ENCODE results near the gene ZCCHC10.

DNA sequence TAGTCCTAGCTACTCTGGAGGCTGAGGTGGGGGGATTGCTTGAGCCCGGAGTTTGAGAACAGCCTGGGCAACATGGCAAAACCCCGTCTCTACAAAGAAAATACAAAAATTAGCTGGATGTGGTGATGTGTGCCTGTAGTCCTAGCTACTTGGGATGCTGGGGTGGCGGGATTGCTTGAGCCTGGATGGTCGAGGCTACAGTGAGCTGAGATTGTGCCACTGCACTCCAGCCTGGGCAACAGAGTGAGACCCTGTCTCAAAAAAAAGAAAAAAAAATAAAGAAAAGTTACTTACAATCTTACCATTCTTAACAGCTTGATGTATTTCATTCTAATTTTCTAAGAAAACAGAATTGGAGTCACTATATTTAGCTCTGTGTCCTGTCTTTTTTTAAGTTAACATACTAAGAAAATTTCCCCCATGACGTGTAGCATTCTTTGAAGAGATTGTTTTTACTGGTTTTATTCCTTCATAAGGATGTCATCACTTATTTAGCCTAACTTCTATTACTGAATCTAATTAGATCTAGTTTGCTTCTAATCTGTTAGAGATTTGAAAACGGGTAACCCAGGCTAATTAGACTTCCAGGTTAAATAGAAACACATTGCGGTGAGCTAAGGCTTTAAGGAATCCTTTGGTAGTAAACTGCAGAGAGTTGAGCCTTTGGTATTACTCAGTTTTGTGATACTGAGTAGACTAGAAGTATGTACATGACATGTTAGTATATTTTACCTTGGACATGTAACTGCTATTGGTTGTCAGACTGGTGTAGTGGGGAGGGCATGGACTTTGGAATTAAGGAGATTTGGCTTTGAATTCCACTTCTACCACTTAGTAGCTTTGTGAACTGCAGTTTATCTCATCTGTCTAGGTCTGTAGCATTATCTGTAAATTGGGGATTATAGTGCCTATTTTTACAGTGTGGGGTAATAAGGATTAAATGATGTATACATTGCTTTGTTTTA, 49.5 kb upstream of the ZCCHC10 start:
- TF ChIP-seq, protein P1, sequence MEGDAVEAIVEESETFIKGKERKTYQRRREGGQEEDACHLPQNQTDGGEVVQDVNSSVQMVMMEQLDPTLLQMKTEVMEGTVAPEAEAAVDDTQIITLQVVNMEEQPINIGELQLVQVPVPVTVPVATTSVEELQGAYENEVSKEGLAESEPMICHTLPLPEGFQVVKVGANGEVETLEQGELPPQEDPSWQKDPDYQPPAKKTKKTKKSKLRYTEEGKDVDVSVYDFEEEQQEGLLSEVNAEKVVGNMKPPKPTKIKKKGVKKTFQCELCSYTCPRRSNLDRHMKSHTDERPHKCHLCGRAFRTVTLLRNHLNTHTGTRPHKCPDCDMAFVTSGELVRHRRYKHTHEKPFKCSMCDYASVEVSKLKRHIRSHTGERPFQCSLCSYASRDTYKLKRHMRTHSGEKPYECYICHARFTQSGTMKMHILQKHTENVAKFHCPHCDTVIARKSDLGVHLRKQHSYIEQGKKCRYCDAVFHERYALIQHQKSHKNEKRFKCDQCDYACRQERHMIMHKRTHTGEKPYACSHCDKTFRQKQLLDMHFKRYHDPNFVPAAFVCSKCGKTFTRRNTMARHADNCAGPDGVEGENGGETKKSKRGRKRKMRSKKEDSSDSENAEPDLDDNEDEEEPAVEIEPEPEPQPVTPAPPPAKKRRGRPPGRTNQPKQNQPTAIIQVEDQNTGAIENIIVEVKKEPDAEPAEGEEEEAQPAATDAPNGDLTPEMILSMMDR (IDR thresholded peaks at IDR 0.05; ENCODE audit: insufficient read depth, low read length, poor library complexity, severe bottlenecking): no peak
- no peak for TF ChIP-seq EZH2phosphoT487 (conservative IDR thresholded peaks at IDR 0.05; ENCODE audit: low read length)

Data from SU-DHL-6 (cell line).